Measurements from ENCODE around the gene IL20.

IL20 gene

DNA sequence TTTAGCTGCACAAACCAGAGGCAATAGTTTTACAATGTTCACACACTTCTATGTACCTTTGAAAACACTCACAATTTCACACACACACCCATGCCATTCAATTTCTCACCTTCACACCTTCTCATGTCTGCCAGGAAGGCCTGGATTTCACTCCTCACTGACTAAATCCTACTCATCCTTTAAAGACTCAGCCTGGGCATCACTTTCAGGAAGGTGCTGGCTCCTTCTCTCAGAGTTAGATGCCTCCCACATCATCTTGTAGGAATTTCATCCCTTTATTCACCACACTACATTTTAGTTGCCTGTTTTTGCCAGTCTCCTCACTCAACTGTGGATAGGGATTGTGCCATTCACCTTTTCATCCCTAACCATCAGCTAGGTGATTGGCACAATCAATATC, 2.3 kb downstream of the IL20 start:
- no peak overlapping the region for H3K4me3 ChIP-seq (ENCODE audit: low read length)
- no peaks in the 10 kb centered on the region for H3K79me2 ChIP-seq (ENCODE audit: low read length)
- H3K4me2 ChIP-seq (ENCODE audit: low read length), result no peak overlapping the region
- H3K4me1 ChIP-seq (ENCODE audit: low read length), result no peaks in the 10 kb centered on the region
- TF ChIP-seq EZH2phosphoT487 (IDR thresholded peaks at IDR 0.05; ENCODE audit: low read depth), result no peak
- TF ChIP-seq CTCF (IDR thresholded peaks at IDR 0.05; ENCODE audit: low read depth, low read length), result no peak
- no peaks in the 10 kb centered on the region for H3K9me3 ChIP-seq (ENCODE audit: insufficient read depth, low read length)
- no peak overlapping the region for H3K27ac ChIP-seq (ENCODE audit: low read length)
- no peak overlapping the region for H3K9ac ChIP-seq (ENCODE audit: low read length)
- H3K36me3 ChIP-seq (replicated peaks; ENCODE audit: low read depth, low read length), result no peaks in the 10 kb centered on the region
- H2AFZ ChIP-seq (ENCODE audit: low read depth, low read length), result no peak overlapping the region
- H4K20me1 ChIP-seq (ENCODE audit: insufficient read depth, low read length), result no peaks in the 10 kb centered on the region
- H3K27me3 ChIP-seq (ENCODE audit: low read depth, low read length), result peaks cover 56% of the 10 kb centered on the region

DNA sequence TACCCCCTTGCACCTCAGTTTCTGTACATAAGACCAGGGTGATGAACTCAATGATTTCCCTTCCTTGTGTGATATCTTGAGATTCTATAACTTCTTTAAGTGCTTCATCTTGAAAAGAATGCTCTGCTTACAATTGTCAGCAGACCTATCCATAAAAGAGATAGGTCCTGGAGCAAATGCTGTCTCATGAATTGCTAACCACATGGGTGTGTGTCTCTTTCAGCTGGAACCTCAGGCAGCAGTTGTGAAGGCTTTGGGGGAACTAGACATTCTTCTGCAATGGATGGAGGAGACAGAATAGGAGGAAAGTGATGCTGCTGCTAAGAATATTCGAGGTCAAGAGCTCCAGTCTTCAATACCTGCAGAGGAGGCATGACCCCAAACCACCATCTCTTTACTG, 2.8 kb downstream of the IL20 start:
- Histone ChIP-seq H3K27me3 (ENCODE audit: low read depth, low read length) (peaks cover 51% of the 10 kb centered on the region), H3K9me3 (ENCODE audit: insufficient read depth, low read length) (no peaks in the 10 kb centered on the region), H3K79me2 (ENCODE audit: low read length) (no peaks in the 10 kb centered on the region), H3K36me3 (replicated peaks; ENCODE audit: low read depth, low read length) (no peaks in the 10 kb centered on the region), H2AFZ (ENCODE audit: low read depth, low read length) (no peak overlapping the region), H4K20me1 (ENCODE audit: insufficient read depth, low read length) (no peaks in the 10 kb centered on the region), H3K9ac (ENCODE audit: low read length) (no peak overlapping the region), H3K4me1 (ENCODE audit: low read length) (no peaks in the 10 kb centered on the region), H3K27ac (ENCODE audit: low read length) (no peak overlapping the region), H3K4me3 (ENCODE audit: low read length) (no peak overlapping the region), H3K4me2 (ENCODE audit: low read length) (no peak overlapping the region)
- no peak for TF ChIP-seq CTCF (IDR thresholded peaks at IDR 0.05; ENCODE audit: low read depth, low read length)

DNA sequence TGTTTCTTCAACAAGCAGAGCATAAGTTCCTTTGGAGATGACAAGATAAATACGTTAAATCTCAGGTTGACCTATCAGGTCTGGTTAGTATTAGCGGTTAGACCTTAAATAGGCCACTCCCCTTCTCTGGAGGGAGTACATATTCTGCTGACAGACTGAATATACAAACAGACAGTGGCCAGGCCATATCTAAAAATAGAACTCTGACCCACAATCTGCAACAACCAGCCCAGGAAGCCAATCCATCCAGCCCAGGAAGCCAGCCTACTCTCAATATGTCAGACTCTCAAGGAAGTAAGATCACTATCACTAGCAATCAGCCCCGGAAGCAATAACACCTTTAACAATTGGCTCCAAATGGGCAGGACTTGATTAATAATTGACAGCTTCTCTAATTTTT, 6.7 kb downstream of the IL20 start:
- Histone ChIP-seq H3K4me3 (ENCODE audit: low read length) (no peak overlapping the region), H3K36me3 (replicated peaks; ENCODE audit: low read depth, low read length) (peaks cover 6% of the 10 kb centered on the region), H3K4me1 (ENCODE audit: low read length) (no peaks in the 10 kb centered on the region), H3K27ac (ENCODE audit: low read length) (no peak overlapping the region), H3K9me3 (ENCODE audit: insufficient read depth, low read length) (peaks cover 10% of the 10 kb centered on the region), H3K9ac (ENCODE audit: low read length) (no peak overlapping the region), H3K79me2 (ENCODE audit: low read length) (no peaks in the 10 kb centered on the region), H3K4me2 (ENCODE audit: low read length) (no peak overlapping the region), H3K27me3 (ENCODE audit: low read depth, low read length) (peaks cover 28% of the 10 kb centered on the region), H4K20me1 (ENCODE audit: insufficient read depth, low read length) (no peaks in the 10 kb centered on the region), H2AFZ (ENCODE audit: low read depth, low read length) (no peak overlapping the region)
- TF ChIP-seq CTCF (IDR thresholded peaks at IDR 0.05; ENCODE audit: low read depth, low read length), result no peak
- TF ChIP-seq EZH2phosphoT487 (IDR thresholded peaks at IDR 0.05; ENCODE audit: low read depth), result no peak

DNA sequence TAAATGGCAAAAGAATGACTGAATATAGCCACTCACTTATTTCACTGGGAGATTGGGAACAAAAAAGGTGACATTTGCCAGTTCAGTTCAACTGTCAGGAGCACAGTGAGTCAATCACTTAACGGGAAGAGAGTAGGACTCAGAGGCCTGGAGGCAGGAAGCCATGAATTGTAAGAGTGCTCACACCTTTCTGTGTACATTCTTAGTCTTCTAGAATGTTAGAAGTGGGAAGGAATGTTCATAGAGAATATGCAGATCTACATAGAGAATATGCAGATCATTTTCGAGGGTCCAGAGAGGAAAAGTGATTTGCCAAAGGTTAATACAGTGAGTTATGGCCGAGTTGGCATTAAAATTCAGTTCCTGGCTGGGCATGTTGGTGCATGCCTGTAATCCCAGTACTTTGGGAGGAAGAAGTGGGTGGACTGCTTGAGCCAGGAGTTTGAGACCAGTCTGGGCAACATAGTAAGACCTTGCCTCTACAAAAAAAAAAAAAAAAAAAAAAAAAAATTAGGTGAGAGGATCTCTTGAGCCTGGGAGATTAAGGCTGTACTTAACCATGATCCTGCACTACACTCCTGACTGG, 8.3 kb downstream of the IL20 start:
- Histone ChIP-seq H3K4me1 (ENCODE audit: low read length) (no peaks in the 10 kb centered on the region), H3K27me3 (ENCODE audit: low read depth, low read length) (peaks cover 14% of the 10 kb centered on the region), H3K79me2 (ENCODE audit: low read length) (no peaks in the 10 kb centered on the region), H3K4me2 (ENCODE audit: low read length) (no peak overlapping the region), H3K9ac (ENCODE audit: low read length) (no peak overlapping the region), H3K4me3 (ENCODE audit: low read length) (no peak overlapping the region), H3K27ac (ENCODE audit: low read length) (no peak overlapping the region), H3K36me3 (replicated peaks; ENCODE audit: low read depth, low read length) (peaks cover 6% of the 10 kb centered on the region), H3K9me3 (ENCODE audit: insufficient read depth, low read length) (peaks cover 22% of the 10 kb centered on the region), H4K20me1 (ENCODE audit: insufficient read depth, low read length) (no peaks in the 10 kb centered on the region), H2AFZ (ENCODE audit: low read depth, low read length) (no peak overlapping the region)
- TF ChIP-seq CTCF (IDR thresholded peaks at IDR 0.05; ENCODE audit: low read depth, low read length) (no peak), EZH2phosphoT487 (IDR thresholded peaks at IDR 0.05; ENCODE audit: low read depth) (no peak)
